Left lung (tissue), 10 donors: ENCODE data around the gene TPST2. TPM values are rescaled to one million over a fixed set of nuclear protein-coding genes. Genes with fewer than 3 reads are reported as not detected.

ENCODE experiments used
- ATAC-seq: fragments of 200-7000 bp; cut with Tn5 transposase; one replicate; pipeline ENCODE4 v1.9.1; 2020; ENCODE audit warnings: moderate library complexity
- DNase-seq, 4 donors: peaks; one replicate each; pipeline ENCODE4 v3.0.0-alpha.2; 2013 to 2020
- H3K27ac ChIP-seq, 2 donors: fragments of 200-600 bp; sonication (generic) in 1 of 2; one replicate each; pipeline versions ENCODE4 v1.5.0 to v1.8.0; 2020 to 2021
- H3K27me3 ChIP-seq, 2 donors: fragments of 200-600 bp; sonication (generic) in 1 of 2; one replicate each; pipeline versions ENCODE4 v1.5.0 to v1.8.0; 2020 to 2021
- H3K36me3 ChIP-seq, 2 donors: fragments of 200-600 bp; sonication (generic) in 1 of 2; one replicate each; pipeline versions ENCODE4 v1.5.0 to v1.8.0; 2020 to 2021
- H3K4me1 ChIP-seq, 2 donors: fragments of 200-600 bp; one replicate each; pipeline ENCODE4 v1.8.0; 2021
- H3K4me3 ChIP-seq, 2 donors: fragments of 200-600 bp; sonication (generic) in 1 of 2; one replicate each; pipeline versions ENCODE4 v1.5.0 to v1.8.0; 2020 to 2021; ENCODE audit warnings: mild to moderate bottlenecking in 1 of 2
- H3K9me3 ChIP-seq, 2 donors: fragments of 200-600 bp; sonication (generic) in 1 of 2; one replicate each; pipeline versions ENCODE4 v1.5.0 to v1.8.0; 2020 to 2021
- CTCF ChIP-seq, 2 donors: fragments of 200-600 bp; sonication (generic) in 1 of 2; IDR thresholded peaks; one replicate each; pipeline versions ENCODE4 v1.5.0 to v1.8.0; 2021; ENCODE audit warnings: antibody characterized with exemption in 2 of 2
- intact Hi-C, 2 donors: fragments of 100-400 bp; cut with DNase I; formaldehyde crosslinking; loops; one replicate each; pipeline versions ENCODE4 v1.11.2 to v1.14.2; 2022
- polyA plus RNA-seq, 6 donors: library from polyadenylated mRNA; unstranded; fragments of 120-200 nt; gene quantifications; one replicate each; pipeline ENCODE4 v1.2.1, GENCODE V29; 2013; ENCODE audit not compliant: insufficient read length in 6 of 6
- total RNA-seq, 2 donors: library from RNA; stranded (reverse); fragmentation: NEBNext Ultra II Directional; extraction: Animal tissue kit (Norgen Biotek cat#: 25700); gene quantifications; one replicate each; pipeline ENCODE4 v1.2.1, GENCODE V29; 2021
- donor health status: DM: no; HTN: yes; CAD: no.
- donor health status: DM: no; HTN: no; CAD: no.

The TPST2 gene
- total and polyA plus RNA-seq, 8 donors = 23.3 to 69.0 (median 29.0) TPM

GRCh38 chr22:26597026-26597425, 7.1 kb upstream of the TPST2 start:
- Histone ChIP-seq H3K27me3 (no peaks in the 10 kb centered on the region), H3K9me3 (no peaks in the 10 kb centered on the region), H3K36me3 (no peaks in the 10 kb centered on the region), H3K4me1 (peaks cover 0 to 15% of the 10 kb centered on the region in 2 donors), H3K27ac (no peak overlapping the region), H3K4me3 (no peak overlapping the region)
- ATAC-seq (no peak), DNase-seq (no peak)
- no peak for TF ChIP-seq CTCF (IDR thresholded peaks at IDR 0.05)
- intact Hi-C loops = no loop called here

GRCh38 chr22:26593763-26594162, 3.8 kb upstream of the TPST2 start:
- Histone ChIP-seq H3K4me1 (peaks cover 6 to 35% of the 10 kb centered on the region in 2 donors), H3K36me3 (no peaks in the 10 kb centered on the region), H3K9me3 (no peaks in the 10 kb centered on the region), H3K4me3 (no peak overlapping the region), H3K27ac (no peak overlapping the region), H3K27me3 (no peaks in the 10 kb centered on the region)
- intact Hi-C loops = no loop called here
- ATAC-seq (no peak), DNase-seq (no peak)
- TF ChIP-seq CTCF (IDR thresholded peaks at IDR 0.05) = no peak

GRCh38 chr22:26592421-26592891, 2.5 kb upstream of the TPST2 start:
- Histone ChIP-seq H3K4me1 (peaks cover 6 to 48% of the 10 kb centered on the region in 2 donors), H3K4me3 (no peak overlapping the region), H3K9me3 (no peaks in the 10 kb centered on the region), H3K27ac (peak overlapping the region in 1 of 2 donors; percentile 53), H3K27me3 (no peaks in the 10 kb centered on the region), H3K36me3 (no peaks in the 10 kb centered on the region)
- ATAC-seq (no peak), DNase-seq (no peak)
- TF ChIP-seq CTCF (IDR thresholded peaks at IDR 0.05) = no peak
- intact Hi-C loops = no loop called here

GRCh38 chr22:26589367-26589844, 526 bp downstream of the TPST2 start:
- peaks cover 21 to 78% of the 10 kb centered on the region in 2 donors for H3K4me1 ChIP-seq
- peak overlapping the region; percentile 91 to 92 for H3K4me3 ChIP-seq
- no peaks in the 10 kb centered on the region for H3K9me3 ChIP-seq
- intact Hi-C loops = no loop called here
- H3K36me3 ChIP-seq = no peaks in the 10 kb centered on the region
- H3K27ac ChIP-seq = peak overlapping the region; percentile 84 to 89
- TF ChIP-seq CTCF (IDR thresholded peaks at IDR 0.05) = no peak
- ATAC-seq (peak; percentile 33), DNase-seq (peak in 2 of 4 donors; percentile 31 to 60)
- H3K27me3 ChIP-seq = no peaks in the 10 kb centered on the region

- no peak for TF ChIP-seq CTCF (IDR thresholded peaks at IDR 0.05)
- intact Hi-C loops = no loop called here
- Histone ChIP-seq H3K27ac (peak overlapping the region; percentile 84 to 89), H3K4me3 (peak overlapping the region; percentile 91 to 92), H3K27me3 (no peaks in the 10 kb centered on the region), H3K9me3 (no peaks in the 10 kb centered on the region), H3K36me3 (no peaks in the 10 kb centered on the region), H3K4me1 (peaks cover 21 to 82% of the 10 kb centered on the region in 2 donors)
- no peak for DNase-seq
- ATAC-seq = no peak
Observed at GRCh38 chr22:26588729-26589366, 1.1 kb downstream of the TPST2 start.
